Ovary (tissue), 9 donors: Measurements from ENCODE around the gene CRHR1. TPM values are rescaled to one million over a fixed set of nuclear protein-coding genes. Genes with fewer than 3 reads are reported as not detected.

Experiments
- DNase-seq, 5 donors: peaks; one replicate each; pipeline ENCODE4 v3.0.0-alpha.2; 2019 to 2020
- H3K27ac ChIP-seq, 2 donors: fragments of 200-600 bp; one replicate each; pipeline versions ENCODE4 v1.5.1 to v1.8.0; 2019 to 2022
- H3K27me3 ChIP-seq: fragments of 200-600 bp; one replicate; pipeline ENCODE4 v1.8.0; 2022
- H3K36me3 ChIP-seq: fragments of 200-600 bp; sonication (generic); one replicate; pipeline ENCODE4 v1.5.1; 2019
- H3K4me1 ChIP-seq: one replicate; pipeline ENCODE4 v1.8.1; 2013; ENCODE audit warnings: mild to moderate bottlenecking, moderate library complexity; ENCODE audit not compliant: insufficient read depth
- H3K4me3 ChIP-seq: fragments of 200-600 bp; sonication (generic); one replicate; pipeline ENCODE4 v1.5.1; 2017
- H3K9me3 ChIP-seq, 2 donors: fragments of 200-600 bp in 1 of 2; sonication (generic) in 1 of 2; one replicate each; pipeline versions ENCODE4 v1.5.1 to v1.8.1; 2013 to 2019; ENCODE audit warnings: mild to moderate bottlenecking in 1 of 2, moderate library complexity in 1 of 2
- EP300 ChIP-seq: sonication (generic); formaldehyde crosslinking; IDR thresholded peaks from one replicate; pipeline ENCODE4 v1.6.1; 2017; ENCODE audit warnings: antibody characterized with exemption
- POLR2A ChIP-seq: fragments of 450-650 bp; IDR thresholded peaks from one replicate; pipeline ENCODE4 v1.6.1; 2017; ENCODE audit warnings: antibody characterized with exemption, mild to moderate bottlenecking, moderate library complexity
- WGBS, 3 donors: extraction: QIAGEN DNeasy Blood & Tissue Kit in 1 of 3; methylation state at CpG; one replicate each; pipeline versions ENCODE4 v1.1.5 to v1.1.7; 2013 to 2017; 5-methylcytosine and 5-hydroxymethylcytosine counted together
- intact Hi-C, 4 donors: fragments of 100-400 bp; cut with DNase I; formaldehyde crosslinking; loops; one replicate each; pipeline versions ENCODE4 v1.11.0 to v1.15.1; 2022 to 2023
- polyA plus RNA-seq, 2 donors: library from polyadenylated mRNA; stranded (reverse); fragments of 200-250 nt in 1 of 2; fragments of 350-450 nt in 1 of 2; fragmentation: Illumina TruSeq in 1 of 2; extraction: RNeasy Lipid Tissue Mini Kit (QIAGEN cat#74804) in 1 of 2; gene quantifications; one replicate each; pipeline ENCODE4 v1.2.3, GENCODE V29; 2013 to 2014
- total RNA-seq, 7 donors: library from RNA; depleted of rRNA in 2 of 7; stranded (reverse); fragments of >200 nt in 2 of 7; fragmentation: NEBNext Ultra II Directional in 3 of 7; extraction: Animal tissue kit (Norgen Biotek cat#: 25700) in 3 of 7; gene quantifications; one replicate each; pipeline versions ENCODE4 v1.1.0 to v1.2.4, GENCODE V29; 2016 to 2023
- TF ChIP-seq, protein P1 (sequence below), 3 donors: fragments of 450-650 bp in 2 of 3; fragments of 200-600 bp in 1 of 3; IDR thresholded peaks; one replicate each; pipeline versions ENCODE4 v1.5.1 to v1.8.0; 2016 to 2022; ENCODE audit warnings: antibody characterized with exemption in 3 of 3, mild to moderate bottlenecking in 1 of 3
- donor health status: DM: no; HTN: no; CAD: no; lungs with moderate emphysema.
- donor health status: DM: no; HTN: no; CAD: no.
- donor health status: Bipolar disorder and iron deficiency.
- donor health status: DM: yes; HTN: yes; CAD: no.
- donor health status: DM: no; HTN: no; CAD: no.
- donor health status: DM: yes; HTN: yes; CAD: no.

The CRHR1 gene
- total and polyA plus RNA-seq, 9 donors, result 0.10 to 1.4 (median 0.33) TPM; not detected in 2

DNA sequence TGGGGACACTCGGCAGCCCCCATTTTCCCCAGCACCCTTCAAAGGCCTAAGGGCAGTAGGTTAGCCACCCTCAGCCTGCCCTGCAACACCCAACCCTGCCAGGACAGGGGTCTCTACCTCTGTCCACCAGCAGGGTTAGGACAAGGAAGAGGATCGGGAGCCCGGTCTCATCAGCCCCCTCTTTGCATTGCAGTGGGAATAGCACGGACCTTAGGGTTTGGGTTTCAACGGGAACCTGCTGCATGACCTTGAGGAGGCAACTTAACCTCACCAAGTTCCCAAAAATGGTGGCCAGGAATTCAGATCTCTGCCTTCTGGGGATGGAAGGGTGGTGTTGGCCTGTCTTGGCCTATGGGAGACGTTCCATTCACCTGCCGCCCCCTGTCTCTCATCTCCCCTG lies 40.4 kb downstream of the CRHR1 start:
- TF ChIP-seq, protein P1, sequence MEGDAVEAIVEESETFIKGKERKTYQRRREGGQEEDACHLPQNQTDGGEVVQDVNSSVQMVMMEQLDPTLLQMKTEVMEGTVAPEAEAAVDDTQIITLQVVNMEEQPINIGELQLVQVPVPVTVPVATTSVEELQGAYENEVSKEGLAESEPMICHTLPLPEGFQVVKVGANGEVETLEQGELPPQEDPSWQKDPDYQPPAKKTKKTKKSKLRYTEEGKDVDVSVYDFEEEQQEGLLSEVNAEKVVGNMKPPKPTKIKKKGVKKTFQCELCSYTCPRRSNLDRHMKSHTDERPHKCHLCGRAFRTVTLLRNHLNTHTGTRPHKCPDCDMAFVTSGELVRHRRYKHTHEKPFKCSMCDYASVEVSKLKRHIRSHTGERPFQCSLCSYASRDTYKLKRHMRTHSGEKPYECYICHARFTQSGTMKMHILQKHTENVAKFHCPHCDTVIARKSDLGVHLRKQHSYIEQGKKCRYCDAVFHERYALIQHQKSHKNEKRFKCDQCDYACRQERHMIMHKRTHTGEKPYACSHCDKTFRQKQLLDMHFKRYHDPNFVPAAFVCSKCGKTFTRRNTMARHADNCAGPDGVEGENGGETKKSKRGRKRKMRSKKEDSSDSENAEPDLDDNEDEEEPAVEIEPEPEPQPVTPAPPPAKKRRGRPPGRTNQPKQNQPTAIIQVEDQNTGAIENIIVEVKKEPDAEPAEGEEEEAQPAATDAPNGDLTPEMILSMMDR (IDR thresholded peaks at IDR 0.05), result no peak
- TF ChIP-seq POLR2A (no peak), EP300 (no peak)
- Histone ChIP-seq H3K36me3 (no peaks in the 10 kb centered on the region), H3K27ac (no peak overlapping the region), H3K9me3 (no peaks in the 10 kb centered on the region), H3K27me3 (no peaks in the 10 kb centered on the region), H3K4me1 (no peaks in the 10 kb centered on the region), H3K4me3 (no peak overlapping the region)
- WGBS, 3 donors, result 52 to 62% (median 59%) methylated on average over 7 of the region's 7 CpGs
- DNase-seq, result no peak
- intact Hi-C loops, result no loop called here

DNA sequence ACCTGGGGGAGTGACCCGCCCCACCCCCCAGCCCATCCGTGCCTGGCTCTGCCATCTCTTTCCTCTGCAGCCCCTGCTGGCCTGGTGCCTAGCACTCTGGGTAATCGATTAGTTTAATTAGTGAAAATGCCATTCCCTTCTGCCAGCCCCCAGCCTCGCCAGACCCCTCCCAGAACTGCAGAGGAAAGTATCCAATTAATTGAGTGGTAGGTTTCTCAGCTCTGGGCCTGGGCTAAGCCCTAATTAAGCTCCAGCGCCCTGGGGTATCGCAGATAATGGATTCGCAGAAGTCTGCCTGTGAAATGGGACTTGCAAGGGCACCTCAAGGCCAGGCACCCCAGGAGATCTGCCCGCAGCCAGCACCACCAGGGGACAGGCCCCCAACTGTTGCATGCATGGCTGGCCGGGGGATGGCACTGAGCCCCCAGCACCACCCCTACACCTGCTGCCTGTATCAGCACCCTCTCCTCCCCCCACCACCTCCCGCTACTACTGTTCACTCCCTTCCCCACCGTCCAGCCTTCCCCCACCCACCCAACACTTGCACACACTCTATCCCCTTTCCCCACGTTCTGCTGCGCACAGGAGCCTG lies 40.9 kb downstream of the CRHR1 start:
- TF ChIP-seq, protein P1 (IDR thresholded peaks at IDR 0.05), result no peak
- TF ChIP-seq POLR2A, result no peak
- TF ChIP-seq EP300, result no peak
- 47 to 68% (median 49%) methylated on average over 13 of the region's 13 CpGs for WGBS, 3 donors
- Histone ChIP-seq H3K4me1 (no peaks in the 10 kb centered on the region), H3K27me3 (no peaks in the 10 kb centered on the region), H3K9me3 (no peaks in the 10 kb centered on the region), H3K36me3 (no peaks in the 10 kb centered on the region), H3K4me3 (no peak overlapping the region), H3K27ac (no peak overlapping the region)
- DNase-seq, result no peak
- intact Hi-C loops, result loop anchor here in 2 of 4 donors (5.0 kb wide), 2 partner anchors 178 to 183 kb away; no protein-coding TSS in a partner anchor

DNA sequence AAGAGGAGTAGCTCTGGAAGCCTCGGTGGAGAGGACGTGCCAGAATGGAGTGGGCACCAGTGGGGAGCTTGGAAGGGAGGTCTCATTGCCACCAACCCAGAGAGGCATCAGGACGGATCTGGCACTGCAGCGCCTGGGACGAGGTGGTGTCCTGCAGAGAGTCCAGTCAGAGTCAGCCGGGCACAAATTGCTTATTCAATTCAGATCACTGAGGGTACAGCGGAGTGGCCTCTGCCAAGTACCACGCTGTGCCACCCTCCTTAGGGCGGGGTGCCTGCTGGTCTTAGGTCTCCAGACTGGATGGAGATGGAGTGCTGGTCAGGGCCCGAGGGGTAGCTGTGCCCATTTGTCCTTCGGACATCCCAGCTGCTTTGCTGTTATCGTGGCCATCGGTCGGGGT lies 41.7 kb downstream of the CRHR1 start:
- Histone ChIP-seq H3K27me3 (no peaks in the 10 kb centered on the region), H3K4me3 (no peak overlapping the region)
- intact Hi-C loops, result loop anchor here in 2 of 4 donors (5.0 kb wide), 2 partner anchors 178 to 183 kb away; no protein-coding TSS in a partner anchor

DNA sequence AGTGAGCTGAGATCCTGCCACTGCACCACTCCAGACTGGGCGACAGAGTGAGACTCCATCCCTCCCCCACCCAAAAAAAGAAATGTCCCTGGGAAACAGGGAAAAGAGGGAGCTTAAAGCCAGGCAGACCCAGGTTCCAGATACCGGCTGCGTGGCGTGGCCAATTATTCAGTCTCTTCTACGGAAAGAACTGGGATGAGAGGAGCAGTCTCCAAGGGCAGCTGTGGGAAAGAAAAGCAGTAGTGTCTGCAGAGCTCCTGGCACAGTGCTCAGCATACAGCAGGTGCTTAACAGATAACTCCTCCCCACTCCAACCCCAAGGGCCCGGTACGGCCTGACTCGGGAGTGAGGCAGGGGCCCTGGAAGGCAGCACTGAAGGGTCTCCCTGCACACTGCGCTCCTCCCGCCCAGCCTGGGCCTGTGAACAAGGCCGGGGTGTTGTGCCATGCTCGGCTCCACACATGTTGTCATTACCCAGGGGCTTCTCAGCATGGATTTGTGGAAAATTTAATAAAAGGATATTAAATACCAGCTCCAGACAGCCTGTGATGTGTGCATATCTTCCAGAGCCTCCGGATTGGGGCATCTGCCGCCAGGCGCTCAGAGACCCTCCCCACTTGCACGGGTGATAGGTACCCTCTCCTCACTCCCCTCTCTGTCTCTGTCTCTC lies 42.9 kb downstream of the CRHR1 start:
- H3K4me3 ChIP-seq, result no peak overlapping the region
- DNase-seq, result no peak
- TF ChIP-seq EP300 (no peak), POLR2A (no peak)
- TF ChIP-seq, protein P1 (IDR thresholded peaks at IDR 0.05), result no peak
- H3K36me3 ChIP-seq, result no peaks in the 10 kb centered on the region
- H3K27me3 ChIP-seq, result no peaks in the 10 kb centered on the region
- intact Hi-C loops, result loop anchor here in 2 of 4 donors (5.0 kb wide), 2 partner anchors 180 to 185 kb away; no protein-coding TSS in a partner anchor
- no peaks in the 10 kb centered on the region for H3K9me3 ChIP-seq
- 76 to 84% (median 80%) methylated on average over 16 of the region's 16 CpGs for WGBS, 3 donors
- H3K27ac ChIP-seq, result no peak overlapping the region
- H3K4me1 ChIP-seq, result no peaks in the 10 kb centered on the region

More for the DNA sequence above, 41.7 kb downstream of the CRHR1 start:
- Histone ChIP-seq H3K27ac (no peak overlapping the region), H3K36me3 (no peaks in the 10 kb centered on the region), H3K9me3 (no peaks in the 10 kb centered on the region), H3K4me1 (no peaks in the 10 kb centered on the region)
- WGBS, 3 donors, result 88 to 91% (median 88%) methylated on average over 14 of the region's 14 CpGs
- TF ChIP-seq EP300 (no peak), POLR2A (no peak)
- TF ChIP-seq, protein P1 (IDR thresholded peaks at IDR 0.05), result no peak
- DNase-seq, result no peak
